H9 (cell line): ENCODE data around the gene RASSF8. TPM values are rescaled to one million over a fixed set of nuclear protein-coding genes. Genes with fewer than 3 reads are reported as not detected.

Experiments used
- DNase-seq: peaks from one replicate; pipeline ENCODE4 v3.0.0-alpha.2; 2017
- H2AFZ ChIP-seq: one replicate; pipeline ENCODE4 v1.6.1; 2013; ENCODE audit warnings: mild to moderate bottlenecking, low read length, control low read depth, moderate library complexity
- H2AK5ac ChIP-seq: 2 replicates; pipeline ENCODE4 v1.6.1; 2013; ENCODE audit warnings: low read length, control low read depth, mixed read lengths; ENCODE audit not compliant: insufficient read length
- H2BK120ac ChIP-seq: one replicate; pipeline ENCODE4 v1.6.1; 2013; ENCODE audit warnings: low read depth, mild to moderate bottlenecking, low read length, control low read depth, inconsistent platforms; ENCODE audit not compliant: poor library complexity, severe bottlenecking
- H2BK12ac ChIP-seq: 2 replicates; pipeline ENCODE4 v1.6.1; 2013; ENCODE audit warnings: low read length, control low read depth, mixed read lengths, low read depth; ENCODE audit not compliant: insufficient read length
- H2BK15ac ChIP-seq: 2 replicates; pipeline ENCODE4 v1.6.1; 2013; ENCODE audit warnings: low read depth, low read length, control low read depth
- H2BK20ac ChIP-seq: one replicate; pipeline ENCODE4 v1.6.1; 2013; ENCODE audit warnings: low read depth, mild to moderate bottlenecking, low read length, control low read depth, inconsistent platforms; ENCODE audit not compliant: poor library complexity, severe bottlenecking
- H2BK5ac ChIP-seq: 2 replicates; pipeline ENCODE4 v1.6.1; 2013; ENCODE audit warnings: low read length, control low read depth, mixed read lengths; ENCODE audit not compliant: insufficient read length
- H3K14ac ChIP-seq: 2 replicates; pipeline ENCODE4 v1.6.1; 2013; ENCODE audit warnings: low read length, control low read depth; ENCODE audit not compliant: insufficient read depth
- H3K18ac ChIP-seq: 2 replicates; pipeline ENCODE4 v1.6.1; 2013; ENCODE audit warnings: low read depth, mild to moderate bottlenecking, mixed read lengths, low read length, control low read depth; ENCODE audit not compliant: insufficient read length
- H3K23ac ChIP-seq: 2 replicates; pipeline ENCODE4 v1.6.1; 2013; ENCODE audit warnings: low read length, control low read depth, mixed read lengths, low read depth; ENCODE audit not compliant: insufficient read length
- H3K23me2 ChIP-seq: 2 replicates; pipeline ENCODE4 v1.6.1; 2013; ENCODE audit warnings: low read depth, mild to moderate bottlenecking, mixed read lengths, low read length, control low read depth; ENCODE audit not compliant: insufficient read length, poor library complexity, severe bottlenecking
- H3K27ac ChIP-seq: 2 replicates; pipeline ENCODE4 v1.5.1; 2013; ENCODE audit warnings: low read length, control low read depth, mixed read lengths, low read depth; ENCODE audit not compliant: insufficient read length
- H3K27me3 ChIP-seq: 2 replicates; pipeline ENCODE4 v1.6.1; 2013; ENCODE audit warnings: low read length, control low read depth, inconsistent platforms; ENCODE audit not compliant: insufficient read depth
- H3K4ac ChIP-seq: 2 replicates; pipeline ENCODE4 v1.6.1; 2013; ENCODE audit warnings: low read depth, mild to moderate bottlenecking, control low read depth, inconsistent platforms, low read length, moderate library complexity
- H3K4me1 ChIP-seq: 2 replicates; pipeline ENCODE4 v1.6.1; 2013; ENCODE audit warnings: low read length, control low read depth, inconsistent platforms; ENCODE audit not compliant: insufficient read depth
- H3K4me2 ChIP-seq: 2 replicates; pipeline ENCODE4 v1.6.1; 2013; ENCODE audit warnings: low read length, control low read depth, mixed read lengths; ENCODE audit not compliant: insufficient read length, insufficient read depth
- H3K56ac ChIP-seq: 2 replicates; pipeline ENCODE4 v1.6.1; 2013; ENCODE audit warnings: low read depth, mild to moderate bottlenecking, mixed read lengths, low read length, control low read depth; ENCODE audit not compliant: insufficient read length
- H3K79me1 ChIP-seq: 2 replicates; pipeline ENCODE4 v1.6.1; 2013; ENCODE audit warnings: low read depth, mild to moderate bottlenecking, moderate library complexity, low read length, control low read depth, inconsistent platforms; ENCODE audit not compliant: insufficient read depth, poor library complexity, severe bottlenecking
- H3K79me2 ChIP-seq: 2 replicates; pipeline ENCODE4 v1.6.1; 2013; ENCODE audit warnings: low read length, control low read depth, inconsistent platforms; ENCODE audit not compliant: insufficient read depth
- H3K9ac ChIP-seq: 2 replicates; pipeline ENCODE4 v1.6.1; 2013; ENCODE audit warnings: low read length, control low read depth, mixed read lengths; ENCODE audit not compliant: insufficient read length; ENCODE audit errors: extremely low read depth
- H3K9me3 ChIP-seq: one replicate; pipeline ENCODE4 v1.6.1; 2013; ENCODE audit warnings: low read depth, low read length, inconsistent platforms; ENCODE audit not compliant: control insufficient read depth
- H3T11ph ChIP-seq: one replicate; pipeline ENCODE4 v1.6.1; 2013; ENCODE audit warnings: mild to moderate bottlenecking, low read length, control low read depth, inconsistent platforms
- H4K20me1 ChIP-seq: one replicate; pipeline ENCODE4 v1.6.1; 2013; ENCODE audit not compliant: control insufficient read depth, insufficient read length, insufficient read depth
- H4K5ac ChIP-seq: 2 replicates; pipeline ENCODE4 v1.6.1; 2013; ENCODE audit warnings: low read depth, mild to moderate bottlenecking, mixed read lengths, low read length, control low read depth; ENCODE audit not compliant: insufficient read length
- H4K8ac ChIP-seq: replicated peaks from 2 replicates; pipeline ENCODE4 v1.6.1; 2013; ENCODE audit warnings: low read length, control low read depth, mixed read lengths, low read depth; ENCODE audit not compliant: insufficient read length
- H4K91ac ChIP-seq: 2 replicates; pipeline ENCODE4 v1.6.1; 2013; ENCODE audit warnings: low read depth, mild to moderate bottlenecking, moderate library complexity, mixed read lengths, low read length, control low read depth; ENCODE audit not compliant: insufficient read length
- H3K27ac Mint-ChIP-seq, 3 experiments: 2 replicates in 2 of 3; 3 replicates in 1 of 3; pipeline ENCODE4 v1.8.0; 2020 to 2021; ENCODE audit warnings: mixed read lengths in 3 of 3, mild to moderate bottlenecking in 1 of 3, moderate library complexity in 1 of 3
- H3K27me3 Mint-ChIP-seq: 2 replicates; pipeline ENCODE4 v1.8.0; 2021; ENCODE audit warnings: low read depth, mild to moderate bottlenecking, moderate library complexity, mixed read lengths
- H3K36me3 Mint-ChIP-seq, 3 experiments: 2 replicates in 2 of 3; 3 replicates in 1 of 3; pipeline ENCODE4 v1.8.0; 2020 to 2021; ENCODE audit warnings: low read depth in 3 of 3, mixed read lengths in 3 of 3; ENCODE audit not compliant: insufficient read depth in 1 of 3
- H3K4me1 Mint-ChIP-seq, 2 experiments: 2 replicates each; pipeline ENCODE4 v1.8.0; 2020; ENCODE audit warnings: mixed read lengths in 2 of 2
- H3K4me3 Mint-ChIP-seq, 2 experiments: 2 replicates in 1 of 2; 3 replicates in 1 of 2; pipeline ENCODE4 v1.8.0; 2020 to 2021; ENCODE audit warnings: mild to moderate bottlenecking in 2 of 2, mixed read lengths in 2 of 2, moderate library complexity in 1 of 2
- H3K9me3 Mint-ChIP-seq, 2 experiments: 2 replicates in 1 of 2; 3 replicates in 1 of 2; pipeline ENCODE4 v1.8.0; 2020; ENCODE audit warnings: mild to moderate bottlenecking in 2 of 2, mixed read lengths in 2 of 2, moderate library complexity in 1 of 2
- WGBS: extraction: QIAGEN DNeasy Blood & Tissue Kit; methylation state at CpG from one replicate; pipeline ENCODE4 v1.1.7; 2013; ENCODE audit warnings: missing lambda C conversion rate, low lambda C conversion rate, mixed read lengths; ENCODE audit not compliant: insufficient read length; ENCODE audit errors: extremely low coverage; 5-methylcytosine and 5-hydroxymethylcytosine counted together
- total RNA-seq: library from RNA; stranded (reverse); gene quantifications from 2 replicates; pipeline ENCODE4 v1.2.1, GENCODE V29; 2021
- TF ChIP-seq, protein P1 (sequence below): fragments of 200-600 bp; sonication (generic); conservative IDR thresholded peaks from 3 replicates; pipeline ENCODE4 v1.8.0; 2021; ENCODE audit warnings: antibody characterized with exemption, mild to moderate bottlenecking

RASSF8 gene
- total RNA-seq, 1 experiment from 2014 or later, result 38.8 TPM

DNA sequence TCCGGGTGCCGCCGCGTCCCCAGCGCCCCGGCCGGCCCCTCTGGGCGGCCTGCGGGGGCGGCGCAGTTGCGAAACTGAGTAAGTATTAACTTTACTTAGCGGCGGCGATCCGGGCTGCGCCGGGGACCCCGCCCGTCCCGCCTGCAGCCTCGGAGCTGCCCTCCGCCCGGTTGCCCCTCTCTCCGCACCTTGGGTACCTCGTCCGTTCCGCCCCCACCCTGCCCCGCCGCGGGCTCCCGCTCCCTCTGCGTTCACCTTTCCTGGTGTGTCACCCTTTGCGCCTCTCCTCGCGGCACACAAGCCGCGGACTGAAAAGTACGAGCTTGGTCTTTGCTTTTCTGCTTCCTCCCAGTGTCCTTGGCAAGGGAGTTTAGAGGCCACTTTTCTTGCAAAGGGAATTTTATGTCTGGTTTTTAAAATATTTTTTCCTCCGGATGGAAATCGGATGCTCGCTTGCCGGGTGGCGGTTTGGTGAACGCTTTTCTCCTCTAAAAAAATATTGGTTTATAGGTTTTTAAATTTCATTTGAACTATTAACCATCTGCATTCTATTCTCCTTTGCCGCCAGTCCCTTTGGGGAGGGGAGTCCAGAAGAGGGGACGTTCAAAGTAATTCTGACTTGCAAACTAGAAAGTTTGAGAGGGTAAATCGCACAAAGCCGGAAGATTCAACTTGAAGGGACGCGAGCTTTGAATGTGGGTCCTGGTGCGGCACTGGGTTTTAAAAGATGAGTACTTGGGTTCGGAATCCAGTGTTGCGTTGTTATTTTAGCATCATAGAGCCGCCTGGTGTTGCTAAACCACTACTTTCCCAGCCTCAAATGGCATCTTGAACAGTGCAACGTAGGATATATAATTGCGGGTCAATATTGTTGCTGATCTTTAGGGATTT lies 834 bp downstream of the RASSF8 start:
- Histone ChIP-seq H3K27ac (no peak overlapping the region), H3K9ac (peak overlapping the region; percentile 72), H3K79me1 (no peaks in the 10 kb centered on the region), H2AFZ (no peak overlapping the region), H3K56ac (no peak overlapping the region), H2BK120ac (no peak overlapping the region), H3K79me2 (peaks cover 19% of the 10 kb centered on the region), H3K4me1 (no peaks in the 10 kb centered on the region; the same call in 1 of the 2 replicates), H3K4ac (no peak overlapping the region), H3K4me2 (peak overlapping the region; percentile 100), H2BK5ac (no peak overlapping the region), H4K20me1 (no peaks in the 10 kb centered on the region), H4K91ac (no peak overlapping the region), H3K23me2 (peaks cover 17% of the 10 kb centered on the region), H2BK12ac (no peak overlapping the region), H3K14ac (no peak overlapping the region; the same call in 1 of the 2 replicates), H3K9me3 (no peaks in the 10 kb centered on the region), H2BK15ac (no peak overlapping the region), H3K18ac (peak overlapping the region; percentile 34), H3K23ac (no peak overlapping the region), H3K27me3 (no peaks in the 10 kb centered on the region), H4K8ac (no peak overlapping the region), H2BK20ac (no peak overlapping the region), H3T11ph (no peak overlapping the region), H2AK5ac (no peak overlapping the region), H4K5ac (no peak overlapping the region)
- Mint-ChIP-seq H3K4me1 (peaks cover 31 to 37% of the 10 kb centered on the region in 2 experiments), H3K27me3 (no peaks in the 10 kb centered on the region), H3K27ac (peak overlapping the region; percentile 63 to 95 (median 89); a peak in 6 of 7 replicates), H3K9me3 (peaks cover 0 to 3% of the 10 kb centered on the region in 2 experiments; a peak in 2 of 5 replicates), H3K36me3 (peaks cover 8 to 22% (median 16%) of the 10 kb centered on the region in 3 experiments), H3K4me3 (peak overlapping the region; percentile 90 to 97)
- TF ChIP-seq, protein P1, sequence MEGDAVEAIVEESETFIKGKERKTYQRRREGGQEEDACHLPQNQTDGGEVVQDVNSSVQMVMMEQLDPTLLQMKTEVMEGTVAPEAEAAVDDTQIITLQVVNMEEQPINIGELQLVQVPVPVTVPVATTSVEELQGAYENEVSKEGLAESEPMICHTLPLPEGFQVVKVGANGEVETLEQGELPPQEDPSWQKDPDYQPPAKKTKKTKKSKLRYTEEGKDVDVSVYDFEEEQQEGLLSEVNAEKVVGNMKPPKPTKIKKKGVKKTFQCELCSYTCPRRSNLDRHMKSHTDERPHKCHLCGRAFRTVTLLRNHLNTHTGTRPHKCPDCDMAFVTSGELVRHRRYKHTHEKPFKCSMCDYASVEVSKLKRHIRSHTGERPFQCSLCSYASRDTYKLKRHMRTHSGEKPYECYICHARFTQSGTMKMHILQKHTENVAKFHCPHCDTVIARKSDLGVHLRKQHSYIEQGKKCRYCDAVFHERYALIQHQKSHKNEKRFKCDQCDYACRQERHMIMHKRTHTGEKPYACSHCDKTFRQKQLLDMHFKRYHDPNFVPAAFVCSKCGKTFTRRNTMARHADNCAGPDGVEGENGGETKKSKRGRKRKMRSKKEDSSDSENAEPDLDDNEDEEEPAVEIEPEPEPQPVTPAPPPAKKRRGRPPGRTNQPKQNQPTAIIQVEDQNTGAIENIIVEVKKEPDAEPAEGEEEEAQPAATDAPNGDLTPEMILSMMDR, result no peak
- WGBS, result no CpG with 5 or more reads among the region's 57 CpGs
- peak; percentile 59 for DNase-seq
